Body of pancreas (tissue), 4 donors: ENCODE measurements around the gene NARF.

Experiments
- CTCF ChIP-seq, 7 experiments: fragments of 450-650 bp in 4 of 7; fragments of 200-600 bp in 3 of 7; sonication (generic) in 3 of 7; IDR thresholded peaks; one replicate each; pipeline ENCODE4 v1.5.1; 2016 to 2019; ENCODE audit warnings: antibody characterized with exemption in 7 of 7
- POLR2A ChIP-seq, 3 donors: fragments of 450-650 bp; IDR thresholded peaks; one replicate each; pipeline ENCODE4 v1.6.1; 2016; ENCODE audit warnings: antibody characterized with exemption in 3 of 3, mild to moderate bottlenecking in 2 of 3

DNA sequence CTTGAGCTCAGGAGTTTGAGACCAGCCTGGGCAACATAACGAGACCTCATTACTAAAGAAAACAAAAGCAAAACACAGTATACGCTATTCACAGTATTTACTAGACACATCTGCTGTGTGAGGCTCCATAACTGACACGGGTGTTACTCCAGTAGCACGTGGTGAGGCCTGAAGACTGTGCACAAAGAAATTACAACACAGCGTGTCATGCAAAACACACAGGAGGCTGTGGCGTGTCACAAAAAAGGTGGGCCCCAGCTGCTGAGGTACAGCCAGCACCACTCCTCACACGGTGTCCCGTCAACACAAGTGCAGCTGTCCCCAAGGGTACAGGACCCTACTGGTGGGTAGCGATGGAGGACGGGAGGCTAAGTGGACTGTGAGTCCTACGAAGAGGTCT lies 10.7 kb upstream of the NARF start:
- TF ChIP-seq POLR2A (IDR thresholded peaks at IDR 0.05) (no peak), CTCF (IDR thresholded peaks at IDR 0.05) (no peak)
